Measurements from ENCODE around the gene PIP5KL1. TPM values are rescaled to one million over a fixed set of nuclear protein-coding genes. Genes with fewer than 3 reads are reported as not detected.
A peak's percentile ranks its signal among the peaks of the same experiment; 100 is the strongest.

PIP5KL1 gene
- 0.42 TPM for total RNA-seq

GRCh38 chr9:127930231-127931091, at the start of gene PIP5KL1:
PIP5KL1 (minus strand) TSS chr9:127930777; CDS start chr9:127930752, 25 bp downstream.
- Histone ChIP-seq H3K27me3 (ENCODE audit: insufficient read depth, low read length) (peaks cover 40% of the 10 kb centered on the region), H3K9me3 (ENCODE audit: low read depth, low read length) (no peaks in the 10 kb centered on the region), H3K4me1 (ENCODE audit: insufficient read depth, low read length) (peaks cover 37% of the 10 kb centered on the region), H3K4me3 (ENCODE audit: low read length) (peak within 1 kb of the TSS; percentile 33)

DNA sequence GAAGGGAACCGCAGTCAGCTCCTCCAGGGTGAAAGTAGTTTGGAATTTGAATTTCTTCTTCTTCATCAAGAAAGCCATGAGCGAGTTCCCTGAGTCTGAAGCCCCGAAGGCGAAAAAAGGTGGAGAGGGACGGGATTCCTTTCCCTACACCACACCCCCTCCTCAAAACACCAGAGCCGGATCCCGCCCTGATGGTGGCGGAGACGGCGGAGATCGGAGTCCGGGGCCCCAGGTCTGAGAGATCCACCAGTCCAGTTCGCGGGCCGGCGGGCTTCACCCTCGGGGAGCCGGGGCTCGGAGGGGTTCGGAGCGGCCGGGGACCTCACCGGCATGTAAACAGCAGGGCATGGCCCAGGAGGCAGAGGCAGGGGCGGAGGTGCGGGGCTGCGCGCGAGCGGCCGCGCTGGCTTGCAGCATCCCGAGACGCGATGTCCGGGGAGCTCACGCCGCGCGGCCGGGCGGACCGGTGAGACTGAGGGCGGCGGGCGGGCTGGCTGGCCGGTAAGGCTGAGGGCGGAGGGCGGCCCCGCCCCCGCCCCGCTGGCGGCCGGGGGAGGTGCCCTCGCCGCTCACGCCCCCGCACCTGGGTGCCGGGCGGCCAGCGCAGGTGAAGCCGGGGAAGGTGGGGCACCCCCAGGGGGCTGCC, 49.6 kb upstream of the PIP5KL1 start:
- Histone ChIP-seq H3K27me3 (ENCODE audit: insufficient read depth, low read length) (no peaks in the 10 kb centered on the region), H3K9me3 (ENCODE audit: low read depth, low read length) (no peaks in the 10 kb centered on the region), H3K4me1 (ENCODE audit: insufficient read depth, low read length) (peaks cover 86% of the 10 kb centered on the region), H3K4me3 (ENCODE audit: low read length) (peak overlapping the region; percentile 62)

DNA sequence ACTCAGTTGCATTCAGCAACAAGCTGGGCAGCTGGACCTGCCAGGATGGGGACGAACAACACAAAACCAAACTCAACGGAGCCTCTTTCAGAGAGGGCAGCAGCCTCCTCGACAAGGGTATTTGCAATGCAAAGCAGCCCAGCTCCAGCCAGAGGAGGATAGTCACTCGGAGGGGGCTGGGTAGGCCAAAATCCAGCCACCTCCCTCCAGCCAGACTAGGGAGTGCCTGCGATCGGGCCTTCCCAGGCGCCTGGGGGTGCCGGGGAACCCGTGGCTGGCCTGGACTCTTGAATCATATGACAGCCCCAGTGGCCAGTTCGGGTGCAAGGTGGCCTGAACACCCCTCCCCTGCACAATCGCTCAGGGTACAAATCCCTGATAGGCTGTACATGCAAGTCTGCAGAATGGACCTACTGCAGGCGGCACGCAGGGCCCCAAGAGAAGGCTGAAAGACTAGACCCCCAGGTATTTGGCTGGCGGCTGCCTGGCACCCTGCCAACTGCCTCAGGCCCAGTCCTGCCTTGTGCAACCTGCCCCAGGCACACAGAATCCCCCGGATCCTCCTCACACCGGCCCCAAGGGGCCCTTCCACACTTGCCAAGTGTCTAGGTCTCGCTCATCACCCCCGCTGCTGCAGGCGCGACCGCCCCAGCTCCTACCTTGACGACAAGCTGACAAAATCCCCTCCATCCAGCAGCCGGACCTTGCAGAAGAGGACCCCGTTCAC, 48.9 kb upstream of the PIP5KL1 start:
- Histone ChIP-seq H3K4me3 (ENCODE audit: low read length) (peak overlapping the region; percentile 62), H3K27me3 (ENCODE audit: insufficient read depth, low read length) (no peaks in the 10 kb centered on the region), H3K9me3 (ENCODE audit: low read depth, low read length) (no peaks in the 10 kb centered on the region), H3K4me1 (ENCODE audit: insufficient read depth, low read length) (peaks cover 89% of the 10 kb centered on the region)

- Histone ChIP-seq H3K27me3 (ENCODE audit: insufficient read depth, low read length) (no peaks in the 10 kb centered on the region), H3K4me1 (ENCODE audit: insufficient read depth, low read length) (peaks cover 90% of the 10 kb centered on the region), H3K4me3 (ENCODE audit: low read length) (peak overlapping the region; percentile 62), H3K9me3 (ENCODE audit: low read depth, low read length) (no peaks in the 10 kb centered on the region)
Measured at GRCh38 chr9:127979015-127979332, 48.4 kb upstream of the PIP5KL1 start.

DNA sequence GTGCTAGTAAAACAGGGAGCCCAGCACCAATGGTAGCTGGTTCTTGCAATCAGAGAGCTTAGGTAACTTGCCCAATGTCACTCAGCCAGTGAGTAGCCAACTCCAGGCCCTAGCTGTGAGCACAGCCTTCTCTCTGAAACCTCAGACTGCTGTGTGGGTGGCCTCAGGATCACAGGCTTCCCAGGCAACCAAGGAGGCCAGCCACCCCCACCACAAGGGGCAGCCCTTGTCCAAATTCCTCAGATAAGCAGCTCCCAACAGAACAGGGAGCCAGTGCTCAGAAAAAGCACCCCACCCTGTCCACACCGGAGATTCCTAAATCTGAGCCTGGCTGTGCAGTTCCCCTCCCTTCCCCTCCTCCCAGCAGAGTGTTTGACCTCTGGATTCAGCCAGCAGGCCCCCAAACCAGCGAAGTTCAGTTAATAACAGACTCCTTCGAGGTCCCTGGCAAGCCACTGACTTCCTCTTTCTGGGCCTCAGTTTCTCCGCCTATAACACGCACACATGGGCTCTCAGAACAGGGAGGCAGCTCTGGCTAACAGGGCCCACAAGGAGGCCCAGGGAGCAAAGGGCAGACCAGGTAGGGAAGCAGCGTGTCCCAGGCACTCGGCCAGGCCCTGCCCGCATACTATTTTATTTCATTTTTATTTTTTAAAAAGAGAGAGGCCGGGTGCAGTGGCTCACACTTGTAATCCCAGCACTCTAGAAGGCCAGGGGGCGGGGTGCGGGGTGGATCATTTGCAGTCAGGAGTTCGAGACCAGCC, 47.5 kb upstream of the PIP5KL1 start:
- H3K9me3 ChIP-seq (ENCODE audit: low read depth, low read length), result no peaks in the 10 kb centered on the region
- no peaks in the 10 kb centered on the region for H3K27me3 ChIP-seq (ENCODE audit: insufficient read depth, low read length)
- peaks cover 89% of the 10 kb centered on the region for H3K4me1 ChIP-seq (ENCODE audit: insufficient read depth, low read length)
- H3K4me3 ChIP-seq (ENCODE audit: low read length), result peak overlapping the region; percentile 62

- peaks cover 89% of the 10 kb centered on the region for H3K4me1 ChIP-seq (ENCODE audit: insufficient read depth, low read length)
- no peaks in the 10 kb centered on the region for H3K27me3 ChIP-seq (ENCODE audit: insufficient read depth, low read length)
- no peaks in the 10 kb centered on the region for H3K9me3 ChIP-seq (ENCODE audit: low read depth, low read length)
- peak overlapping the region; percentile 62 for H3K4me3 ChIP-seq (ENCODE audit: low read length)
Measured at GRCh38 chr9:127977009-127977883, 46.7 kb upstream of the PIP5KL1 start.

DNA sequence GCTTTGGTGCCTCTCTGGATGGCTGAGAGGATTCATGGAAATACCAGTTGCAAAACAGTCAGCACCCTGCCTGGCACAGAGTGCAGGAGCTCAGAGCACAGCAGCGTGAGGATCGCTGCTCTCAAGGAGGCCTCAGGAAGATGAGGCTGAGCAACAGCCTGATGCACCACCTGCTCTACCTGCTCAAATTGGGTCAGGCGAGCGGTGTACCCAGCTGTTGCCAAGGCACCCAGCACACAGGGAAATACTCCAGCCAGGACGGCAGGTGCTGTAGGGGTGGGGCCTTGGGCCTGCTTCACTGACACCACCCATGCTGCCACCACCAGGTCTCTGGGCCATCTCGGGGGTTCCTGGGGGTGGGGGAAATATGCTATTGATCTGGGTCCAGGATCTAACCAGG, 45.9 kb upstream of the PIP5KL1 start:
- Histone ChIP-seq H3K9me3 (ENCODE audit: low read depth, low read length) (no peaks in the 10 kb centered on the region), H3K4me3 (ENCODE audit: low read length) (peak overlapping the region; percentile 62), H3K4me1 (ENCODE audit: insufficient read depth, low read length) (peaks cover 89% of the 10 kb centered on the region), H3K27me3 (ENCODE audit: insufficient read depth, low read length) (no peaks in the 10 kb centered on the region)

DNA sequence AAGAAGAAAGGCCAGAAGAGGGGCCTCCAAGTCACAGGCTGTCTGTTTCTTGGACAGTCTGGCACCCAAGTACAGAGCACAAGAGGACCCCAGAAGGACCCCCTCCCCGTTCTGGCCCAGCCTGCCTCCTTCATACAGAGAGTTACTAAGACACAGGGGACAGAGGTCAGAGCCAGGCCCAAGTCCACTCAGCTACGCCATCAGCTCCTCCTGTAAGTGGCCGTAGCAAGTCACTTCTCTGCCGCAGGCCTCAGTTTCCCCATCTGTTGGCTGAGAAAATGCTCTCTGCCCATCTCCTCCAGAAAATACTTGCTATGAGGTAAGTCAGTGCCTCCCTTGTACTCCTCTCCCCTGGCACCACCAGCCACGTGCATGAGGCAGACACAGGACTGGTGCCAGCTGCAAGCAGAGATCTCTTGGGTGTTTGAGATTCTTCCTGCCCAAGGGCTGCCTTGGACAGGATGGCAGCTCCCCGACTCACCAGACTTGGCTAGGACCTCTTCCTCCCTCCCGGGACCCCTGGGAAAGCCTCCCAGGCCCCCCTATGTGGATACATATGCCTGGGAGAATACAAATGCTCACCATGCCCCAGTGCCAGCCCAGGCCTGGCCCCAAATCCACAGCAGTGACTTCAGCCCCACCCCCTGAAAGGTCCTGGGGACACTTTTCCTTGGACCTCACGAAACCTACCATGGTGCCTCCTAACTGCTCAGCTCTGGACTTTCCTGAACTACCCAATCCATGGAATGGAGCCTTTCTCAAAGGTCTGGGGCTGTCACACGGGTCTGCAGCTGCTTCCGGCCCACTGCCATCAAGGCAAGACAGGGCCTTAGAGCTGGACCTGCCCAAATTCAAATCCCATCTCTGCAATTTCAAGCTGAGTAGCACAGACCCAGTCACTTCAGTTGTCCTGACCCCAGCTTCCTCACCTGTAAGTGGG, 45.1 kb upstream of the PIP5KL1 start:
- peak overlapping the region; percentile 62 for H3K4me3 ChIP-seq (ENCODE audit: low read length)
- no peaks in the 10 kb centered on the region for H3K9me3 ChIP-seq (ENCODE audit: low read depth, low read length)
- peaks cover 94% of the 10 kb centered on the region for H3K4me1 ChIP-seq (ENCODE audit: insufficient read depth, low read length)
- H3K27me3 ChIP-seq (ENCODE audit: insufficient read depth, low read length), result no peaks in the 10 kb centered on the region

GRCh38 chr9:127974769-127975261, 44.2 kb upstream of the PIP5KL1 start:
- Histone ChIP-seq H3K4me3 (ENCODE audit: low read length) (peak overlapping the region; percentile 15), H3K4me1 (ENCODE audit: insufficient read depth, low read length) (peaks cover 99% of the 10 kb centered on the region), H3K27me3 (ENCODE audit: insufficient read depth, low read length) (no peaks in the 10 kb centered on the region), H3K9me3 (ENCODE audit: low read depth, low read length) (no peaks in the 10 kb centered on the region)

DNA sequence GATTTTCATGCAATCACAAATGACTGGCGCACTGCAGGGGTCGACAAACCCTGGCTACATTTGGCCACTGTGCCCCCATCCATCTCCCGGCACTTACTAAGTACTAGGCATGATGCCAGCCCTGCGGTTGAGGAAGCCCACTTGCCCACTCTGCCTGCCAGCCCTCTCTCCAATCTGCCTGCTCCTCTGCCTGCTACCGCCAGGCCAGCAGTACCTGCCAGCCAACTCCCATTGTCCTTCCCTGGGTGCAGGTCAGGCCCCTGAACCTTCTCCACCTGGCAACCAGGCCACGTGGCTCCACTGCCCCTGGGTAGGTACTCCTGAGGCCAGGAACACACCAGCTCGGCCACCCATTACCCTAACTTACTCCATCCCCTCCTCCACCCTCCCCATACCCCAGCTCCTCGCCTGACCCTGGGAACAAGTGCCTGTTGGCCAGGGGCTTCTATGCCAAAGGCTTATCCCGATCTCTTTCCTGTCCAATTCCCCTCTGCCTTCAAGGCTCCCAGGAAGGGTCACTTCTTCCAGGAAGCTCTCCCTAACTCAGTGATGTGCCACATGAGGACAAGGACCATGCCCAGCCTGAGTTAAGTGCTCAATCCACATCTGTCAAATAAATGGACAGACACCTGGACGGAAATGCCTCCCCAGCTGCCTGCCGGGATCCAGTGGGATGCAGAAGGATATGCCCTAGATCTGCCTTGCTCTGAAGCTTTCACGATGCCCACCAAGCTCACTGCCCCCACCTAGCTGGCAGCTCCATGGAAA, 43.6 kb upstream of the PIP5KL1 start:
- H3K4me3 ChIP-seq (ENCODE audit: low read length), result peak overlapping the region; percentile 15
- no peaks in the 10 kb centered on the region for H3K27me3 ChIP-seq (ENCODE audit: insufficient read depth, low read length)
- no peaks in the 10 kb centered on the region for H3K9me3 ChIP-seq (ENCODE audit: low read depth, low read length)
- peaks cover 99% of the 10 kb centered on the region for H3K4me1 ChIP-seq (ENCODE audit: insufficient read depth, low read length)

- Histone ChIP-seq H3K9me3 (ENCODE audit: low read depth, low read length) (no peaks in the 10 kb centered on the region), H3K27me3 (ENCODE audit: insufficient read depth, low read length) (no peaks in the 10 kb centered on the region), H3K4me1 (ENCODE audit: insufficient read depth, low read length) (peaks cover 99% of the 10 kb centered on the region), H3K4me3 (ENCODE audit: low read length) (peak overlapping the region; percentile 7)
Measured at GRCh38 chr9:127973169-127974000, 42.8 kb upstream of the PIP5KL1 start.

Data from mononuclear cell (primary cell).